Measurements from ENCODE around the gene CNGA1.

DNA sequence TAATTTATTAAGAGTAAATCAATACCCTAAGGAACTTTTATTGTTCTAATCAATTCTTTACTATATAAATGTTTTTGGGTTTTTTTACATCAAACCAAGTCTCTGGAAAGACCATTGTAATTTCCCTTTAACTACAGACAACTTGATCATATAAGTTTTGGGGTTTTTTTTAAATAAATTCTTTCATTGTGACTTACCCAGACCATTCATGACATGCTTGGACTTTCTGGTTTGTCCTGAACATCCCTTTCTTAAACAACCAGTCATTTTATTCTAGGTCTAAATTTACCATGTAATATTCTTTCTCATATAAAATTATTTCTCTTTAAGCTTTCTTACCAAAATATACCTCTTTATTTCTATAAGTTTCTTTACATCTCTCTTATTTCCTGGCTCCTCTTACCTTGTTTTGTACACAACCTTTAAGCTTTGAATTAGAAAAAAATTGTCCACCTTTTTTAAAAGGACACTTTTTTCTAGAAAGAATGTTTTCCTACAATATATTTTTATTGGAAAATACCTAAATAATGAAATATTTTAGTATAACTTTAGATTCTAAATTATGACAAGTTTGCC lies 8.4 kb downstream of the CNGA1 start:
- TF ChIP-seq, protein P1, sequence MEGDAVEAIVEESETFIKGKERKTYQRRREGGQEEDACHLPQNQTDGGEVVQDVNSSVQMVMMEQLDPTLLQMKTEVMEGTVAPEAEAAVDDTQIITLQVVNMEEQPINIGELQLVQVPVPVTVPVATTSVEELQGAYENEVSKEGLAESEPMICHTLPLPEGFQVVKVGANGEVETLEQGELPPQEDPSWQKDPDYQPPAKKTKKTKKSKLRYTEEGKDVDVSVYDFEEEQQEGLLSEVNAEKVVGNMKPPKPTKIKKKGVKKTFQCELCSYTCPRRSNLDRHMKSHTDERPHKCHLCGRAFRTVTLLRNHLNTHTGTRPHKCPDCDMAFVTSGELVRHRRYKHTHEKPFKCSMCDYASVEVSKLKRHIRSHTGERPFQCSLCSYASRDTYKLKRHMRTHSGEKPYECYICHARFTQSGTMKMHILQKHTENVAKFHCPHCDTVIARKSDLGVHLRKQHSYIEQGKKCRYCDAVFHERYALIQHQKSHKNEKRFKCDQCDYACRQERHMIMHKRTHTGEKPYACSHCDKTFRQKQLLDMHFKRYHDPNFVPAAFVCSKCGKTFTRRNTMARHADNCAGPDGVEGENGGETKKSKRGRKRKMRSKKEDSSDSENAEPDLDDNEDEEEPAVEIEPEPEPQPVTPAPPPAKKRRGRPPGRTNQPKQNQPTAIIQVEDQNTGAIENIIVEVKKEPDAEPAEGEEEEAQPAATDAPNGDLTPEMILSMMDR (IDR thresholded peaks at IDR 0.05), result no peak
- no peak for TF ChIP-seq POLR2A (IDR thresholded peaks at IDR 0.05)
- no peak for TF ChIP-seq POLR2AphosphoS5 (IDR thresholded peaks at IDR 0.05; ENCODE audit: insufficient read depth in 1 of 2, low read depth in 1 of 2)
